Right lobe of liver (tissue), 6 donors: ENCODE results near the gene PSME3IP1. TPM values are rescaled to one million over a fixed set of nuclear protein-coding genes. Genes with fewer than 3 reads are reported as not detected.

ENCODE experiments used
- ATAC-seq, 4 donors: fragments of 200-7000 bp; cut with Tn5 transposase; one replicate each; pipeline ENCODE4 v1.9.1; 2020; ENCODE audit warnings: mild to moderate bottlenecking in 4 of 4, moderate library complexity in 4 of 4
- DNase-seq, 3 donors: peaks; one replicate each; pipeline ENCODE4 v3.0.0-alpha.2; 2020
- H3K27ac ChIP-seq, 3 donors: fragments of 200-600 bp; one replicate each; pipeline ENCODE4 v1.8.0; 2022
- H3K27me3 ChIP-seq, 2 donors: fragments of 200-600 bp; one replicate each; pipeline ENCODE4 v1.8.0; 2022
- H3K36me3 ChIP-seq, 4 donors: fragments of 200-600 bp; sonication (generic) in 1 of 4; one replicate each; pipeline versions ENCODE4 v1.5.1 to v1.8.0; 2017 to 2022; ENCODE audit warnings: control low read depth in 1 of 4
- H3K4me1 ChIP-seq, 4 donors: fragments of 200-600 bp; sonication (generic) in 1 of 4; one replicate each; pipeline versions ENCODE4 v1.5.1 to v1.8.0; 2017 to 2022; ENCODE audit warnings: control low read depth in 1 of 4
- H3K4me3 ChIP-seq, 3 donors: fragments of 200-600 bp; one replicate each; pipeline ENCODE4 v1.8.0; 2022
- H3K9me3 ChIP-seq, 4 donors: fragments of 200-600 bp; sonication (generic) in 1 of 4; one replicate each; pipeline versions ENCODE4 v1.5.1 to v1.8.0; 2017 to 2022; ENCODE audit warnings: control low read depth in 1 of 4
- POLR2A ChIP-seq: fragments of 450-650 bp; IDR thresholded peaks from one replicate; pipeline ENCODE4 v1.6.1; 2017; ENCODE audit warnings: antibody characterized with exemption, mild to moderate bottlenecking
- WGBS: methylation state at CpG from one replicate; pipeline ENCODE4 v1.1.6; 2018; ENCODE audit warnings: low coverage, low lambda C conversion rate; ENCODE audit not compliant: insufficient coverage; ENCODE audit errors: missing lambda C conversion rate; 5-methylcytosine and 5-hydroxymethylcytosine counted together
- intact Hi-C, 2 donors: fragments of 100-400 bp; cut with DNase I; formaldehyde crosslinking; loops; one replicate each; pipeline versions ENCODE4 v1.11.2 to v1.14.1; 2022
- total RNA-seq, 6 experiments: library from RNA; depleted of rRNA in 2 of 6; stranded (reverse); fragments of >200 nt in 2 of 6; fragmentation: NEBNext Ultra II Directional in 3 of 6; extraction: Animal tissue kit (Norgen Biotek cat#: 25700) in 3 of 6; gene quantifications; one replicate each; pipeline versions ENCODE4 v1.1.0 to v1.2.4, GENCODE V29; 2016 to 2023
- TF ChIP-seq, protein P1 (sequence below), 4 donors: fragments of 200-600 bp in 3 of 4; fragments of 450-650 bp in 1 of 4; IDR thresholded peaks; one replicate each; pipeline versions ENCODE4 v1.5.1 to v1.8.0; 2016 to 2022; ENCODE audit warnings: antibody characterized with exemption in 4 of 4, mild to moderate bottlenecking in 2 of 4
- donor health status: DM: no; HTN: yes; CAD: no.
- donor health status: DM: no; HTN: no; CAD: no.
- donor health status: DM: no; HTN: no; CAD: no.
- donor health status: DM: no; HTN: yes; CAD: no.
- donor health status: DM: no; HTN: yes; CAD: no.

The PSME3IP1 gene
- total RNA-seq, 6 experiments from 2014 or later = 26.2 to 61.8 (median 34.5) TPM

DNA sequence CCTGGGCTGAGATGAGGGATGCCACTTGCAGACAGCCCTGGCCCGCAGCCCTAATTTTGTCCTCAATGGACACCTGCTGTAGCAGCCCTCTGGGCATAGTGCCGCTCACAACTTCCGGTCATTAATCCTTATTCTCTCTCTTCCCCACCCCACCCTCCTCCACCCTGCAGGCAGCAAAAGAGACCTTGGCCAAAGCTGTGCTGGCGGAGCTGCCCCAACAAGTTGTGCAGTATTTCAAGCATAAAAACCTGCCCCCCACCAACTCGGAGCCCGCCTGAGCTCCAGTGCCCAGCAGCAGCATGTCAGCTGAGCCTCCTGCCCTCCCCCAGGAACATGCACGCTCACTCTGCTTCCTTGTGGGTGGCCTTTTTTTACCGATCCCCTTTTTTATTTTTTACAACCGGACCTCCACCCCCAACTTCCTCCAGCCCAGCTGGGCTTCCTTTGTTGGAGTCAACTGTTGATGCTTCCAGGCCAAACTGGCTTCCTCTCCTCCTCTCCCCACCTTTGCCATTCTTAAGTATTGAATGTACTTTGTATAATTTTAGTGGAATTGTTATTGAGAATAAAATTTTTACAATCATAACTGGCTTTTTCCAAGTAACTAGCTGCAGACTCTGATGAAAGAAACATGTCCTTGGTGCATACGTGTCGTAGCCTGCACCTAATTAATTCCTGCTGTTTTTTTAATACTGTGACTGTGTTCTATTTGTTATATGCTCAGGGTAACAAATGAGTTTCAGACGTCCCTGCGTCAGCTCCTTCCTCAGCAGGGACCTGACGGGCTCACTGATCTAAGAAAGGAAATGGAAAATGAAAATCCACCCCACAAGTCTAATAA, 38.2 kb downstream of the PSME3IP1 start:
- H3K27ac ChIP-seq = peak overlapping the region in 1 of 3 donors; percentile 16
- intact Hi-C loops = no loop called here
- H3K36me3 ChIP-seq = no peaks in the 10 kb centered on the region
- H3K4me1 ChIP-seq = no peaks in the 10 kb centered on the region
- 46% methylated on average over 14 of the region's 14 CpGs for WGBS
- DNase-seq = peak in 1 of 3 donors; percentile 44
- peak; percentile 31 to 52 (median 41) for ATAC-seq
- H3K9me3 ChIP-seq = no peaks in the 10 kb centered on the region
- no peaks in the 10 kb centered on the region for H3K27me3 ChIP-seq
- TF ChIP-seq POLR2A = no peak
- TF ChIP-seq, protein P1, sequence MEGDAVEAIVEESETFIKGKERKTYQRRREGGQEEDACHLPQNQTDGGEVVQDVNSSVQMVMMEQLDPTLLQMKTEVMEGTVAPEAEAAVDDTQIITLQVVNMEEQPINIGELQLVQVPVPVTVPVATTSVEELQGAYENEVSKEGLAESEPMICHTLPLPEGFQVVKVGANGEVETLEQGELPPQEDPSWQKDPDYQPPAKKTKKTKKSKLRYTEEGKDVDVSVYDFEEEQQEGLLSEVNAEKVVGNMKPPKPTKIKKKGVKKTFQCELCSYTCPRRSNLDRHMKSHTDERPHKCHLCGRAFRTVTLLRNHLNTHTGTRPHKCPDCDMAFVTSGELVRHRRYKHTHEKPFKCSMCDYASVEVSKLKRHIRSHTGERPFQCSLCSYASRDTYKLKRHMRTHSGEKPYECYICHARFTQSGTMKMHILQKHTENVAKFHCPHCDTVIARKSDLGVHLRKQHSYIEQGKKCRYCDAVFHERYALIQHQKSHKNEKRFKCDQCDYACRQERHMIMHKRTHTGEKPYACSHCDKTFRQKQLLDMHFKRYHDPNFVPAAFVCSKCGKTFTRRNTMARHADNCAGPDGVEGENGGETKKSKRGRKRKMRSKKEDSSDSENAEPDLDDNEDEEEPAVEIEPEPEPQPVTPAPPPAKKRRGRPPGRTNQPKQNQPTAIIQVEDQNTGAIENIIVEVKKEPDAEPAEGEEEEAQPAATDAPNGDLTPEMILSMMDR (IDR thresholded peaks at IDR 0.05) = no peak
- H3K4me3 ChIP-seq = no peak overlapping the region

DNA sequence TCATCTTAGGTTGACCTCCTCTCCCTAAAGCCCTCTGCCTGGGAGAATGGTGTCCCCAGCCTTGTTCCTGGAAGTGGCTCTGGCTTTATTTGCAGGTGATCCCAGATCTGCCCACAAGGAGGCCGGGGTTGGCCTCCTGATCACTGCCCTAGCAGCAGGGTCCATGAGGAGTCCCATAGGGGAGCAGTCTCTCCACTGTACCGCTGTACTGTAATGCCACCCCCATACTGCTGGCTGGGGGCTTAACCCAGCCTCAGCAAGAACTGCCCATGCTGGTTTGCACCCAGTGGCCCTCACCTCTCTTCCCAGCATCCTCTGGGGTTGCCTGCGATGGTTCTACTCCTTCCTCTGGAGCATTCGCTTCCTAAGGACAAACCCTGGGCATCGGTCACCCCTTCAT, 39.1 kb downstream of the PSME3IP1 start:
- no peak overlapping the region for H3K4me3 ChIP-seq
- DNase-seq = peak in 1 of 3 donors; percentile 39
- H3K4me1 ChIP-seq = no peaks in the 10 kb centered on the region
- TF ChIP-seq POLR2A = no peak
- TF ChIP-seq, protein P1 (IDR thresholded peaks at IDR 0.05) = peak in 1 of 4 donors; percentile 4
- H3K27me3 ChIP-seq = no peaks in the 10 kb centered on the region
- ATAC-seq = peak in 1 of 4 donors; percentile 28
- H3K27ac ChIP-seq = no peak overlapping the region
- intact Hi-C loops = no loop called here
- no peaks in the 10 kb centered on the region for H3K9me3 ChIP-seq
- no CpG with 5 or more reads among the region's 5 CpGs for WGBS
- no peaks in the 10 kb centered on the region for H3K36me3 ChIP-seq

GRCh38 chr16:57146040-57146647, 39.7 kb downstream of the PSME3IP1 start:
- DNase-seq = peak in 1 of 3 donors; percentile 45
- H3K36me3 ChIP-seq = no peaks in the 10 kb centered on the region
- intact Hi-C loops = no loop called here
- no peak for ATAC-seq
- 94% methylated on average over 3 of the region's 24 CpGs for WGBS
- H3K9me3 ChIP-seq = no peaks in the 10 kb centered on the region
- H3K27me3 ChIP-seq = no peaks in the 10 kb centered on the region
- H3K4me3 ChIP-seq = no peak overlapping the region
- H3K27ac ChIP-seq = no peak overlapping the region
- TF ChIP-seq, protein P1 (IDR thresholded peaks at IDR 0.05) = no peak
- TF ChIP-seq POLR2A = no peak
- H3K4me1 ChIP-seq = no peaks in the 10 kb centered on the region

DNA sequence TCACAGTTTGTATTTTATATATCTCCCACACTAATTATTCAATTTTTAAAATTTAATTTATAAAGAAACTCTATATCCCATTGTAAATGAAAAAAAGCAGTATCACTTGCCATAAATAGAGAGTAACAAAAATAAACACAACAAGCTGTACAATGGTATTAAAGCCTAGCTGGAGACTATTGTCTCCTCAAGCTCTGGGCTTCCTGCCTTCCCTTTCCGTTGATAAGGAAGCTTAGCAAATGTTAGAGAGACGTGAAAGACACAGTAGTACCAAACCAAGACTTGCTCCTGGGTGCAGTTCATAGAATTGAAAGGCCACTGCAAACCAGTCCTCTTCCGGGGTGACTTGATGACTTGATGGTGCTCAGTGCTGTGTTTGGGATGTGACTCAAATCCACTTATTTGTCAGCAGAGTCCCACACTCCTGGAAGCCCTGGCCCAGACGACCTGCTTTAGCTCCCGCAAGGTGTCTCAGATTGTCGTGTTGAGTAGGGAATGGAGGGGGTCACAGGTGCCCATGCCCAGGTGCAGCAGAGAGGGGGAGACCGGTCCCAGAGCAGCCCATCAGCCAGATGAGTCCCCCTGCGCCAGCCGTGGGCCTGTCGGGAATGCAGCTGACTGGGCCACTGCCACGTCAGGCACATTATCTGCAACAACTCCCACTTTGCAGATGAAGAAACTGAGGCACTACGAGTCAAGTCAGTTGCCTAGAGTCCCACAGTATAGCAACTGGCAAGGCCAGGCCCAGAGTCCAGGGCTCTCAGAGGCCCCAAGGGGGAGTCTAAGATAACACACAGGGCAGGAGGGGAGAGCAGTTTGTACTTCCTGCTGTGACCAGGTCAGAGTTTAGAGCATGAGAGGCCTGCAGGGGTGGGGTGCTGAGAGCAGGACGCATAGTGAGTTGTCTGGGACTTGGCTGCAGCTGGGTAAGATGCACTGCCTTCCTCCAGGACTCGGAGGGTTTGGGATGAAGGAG, 40.5 kb downstream of the PSME3IP1 start:
- H3K36me3 ChIP-seq = no peaks in the 10 kb centered on the region
- peak overlapping the region in 1 of 3 donors; percentile 4 for H3K27ac ChIP-seq
- H3K9me3 ChIP-seq = no peaks in the 10 kb centered on the region
- H3K27me3 ChIP-seq = no peaks in the 10 kb centered on the region
- intact Hi-C loops = no loop called here
- TF ChIP-seq, protein P1 (IDR thresholded peaks at IDR 0.05) = no peak
- no peak for TF ChIP-seq POLR2A
- WGBS = 42% methylated on average over 7 of the region's 14 CpGs
- H3K4me1 ChIP-seq = no peaks in the 10 kb centered on the region
- DNase-seq (peak in 1 of 3 donors; percentile 42), ATAC-seq (peak; percentile 34 to 63 (median 43))
- H3K4me3 ChIP-seq = no peak overlapping the region
